GM23338 (cell line): Measurements from ENCODE around the gene EPHB2. TPM values are rescaled to one million over a fixed set of nuclear protein-coding genes. Genes with fewer than 3 reads are reported as not detected.

Source experiments
- ATAC-seq: fragments of 200-7000 bp; cut with Tn5 transposase; 3 replicates; pipeline ENCODE4 v1.9.1; 2020
- DNase-seq: peaks from one replicate; pipeline ENCODE4 v3.0.0-alpha.2; 2015; ENCODE audit warnings: low spot score
- H2AFZ ChIP-seq: fragments of 200-600 bp; sonication (generic); 2 replicates; pipeline ENCODE4 v1.8.0; 2016; ENCODE audit warnings: antibody characterized with exemption, mild to moderate bottlenecking, moderate library complexity
- H3F3A ChIP-seq: fragments of 200-600 bp; sonication (generic); replicated peaks from 2 replicates; pipeline ENCODE4 v1.8.0; 2017; ENCODE audit warnings: antibody characterized with exemption, mixed run types, low read depth
- H3K27ac ChIP-seq: fragments of 200-600 bp; sonication (generic); 2 replicates; pipeline ENCODE4 v1.6.1; 2016; ENCODE audit warnings: low read depth
- H3K27me3 ChIP-seq: fragments of 200-600 bp; sonication (generic); 2 replicates; pipeline ENCODE4 v1.8.0; 2016; ENCODE audit warnings: mild to moderate bottlenecking, mixed run types, moderate library complexity; ENCODE audit not compliant: insufficient read depth
- H3K36me3 ChIP-seq: fragments of 200-600 bp; sonication (generic); 2 replicates; pipeline ENCODE4 v1.8.0; 2016; ENCODE audit warnings: mild to moderate bottlenecking; ENCODE audit not compliant: insufficient read depth
- H3K4me1 ChIP-seq: fragments of 200-600 bp; sonication (generic); 2 replicates; pipeline ENCODE4 v1.8.0; 2016; ENCODE audit warnings: mild to moderate bottlenecking, moderate library complexity; ENCODE audit not compliant: insufficient read depth
- H3K4me2 ChIP-seq: fragments of 200-600 bp; sonication (generic); 2 replicates; pipeline ENCODE4 v1.7.1; 2017; ENCODE audit warnings: mixed run types
- H3K4me3 ChIP-seq: fragments of 200-600 bp; sonication (generic); 2 replicates; pipeline ENCODE4 v1.6.1; 2016; ENCODE audit warnings: mixed run types
- H3K79me2 ChIP-seq: fragments of 200-600 bp; sonication (generic); replicated peaks from 2 replicates; pipeline ENCODE4 v1.8.0; 2017; ENCODE audit warnings: mild to moderate bottlenecking; ENCODE audit not compliant: insufficient read depth
- H3K9me2 ChIP-seq: fragments of 200-600 bp; sonication (generic); 2 replicates; pipeline ENCODE4 v1.8.0; 2017; ENCODE audit not compliant: insufficient read depth
- H4K20me1 ChIP-seq: fragments of 200-600 bp; sonication (generic); replicated peaks from 2 replicates; pipeline ENCODE4 v1.8.0; 2017; ENCODE audit warnings: mild to moderate bottlenecking; ENCODE audit not compliant: insufficient read depth
- H3K27ac Mint-ChIP-seq: 2 replicates; pipeline ENCODE4 v1.8.0; 2020; ENCODE audit warnings: inconsistent platforms, mild to moderate bottlenecking, moderate library complexity, mixed read lengths
- H3K27me3 Mint-ChIP-seq: 3 replicates; pipeline ENCODE4 v1.8.0; 2022; ENCODE audit warnings: low read depth, mild to moderate bottlenecking, moderate library complexity, mixed read lengths, inconsistent platforms; ENCODE audit not compliant: insufficient read depth, poor library complexity
- H3K36me3 Mint-ChIP-seq: 3 replicates; pipeline ENCODE4 v1.8.0; 2021; ENCODE audit warnings: low read depth, mild to moderate bottlenecking, inconsistent platforms, moderate library complexity, mixed read lengths
- H3K4me1 Mint-ChIP-seq: 3 replicates; pipeline ENCODE4 v1.8.0; 2020; ENCODE audit warnings: mild to moderate bottlenecking, inconsistent platforms, mixed read lengths
- H3K4me3 Mint-ChIP-seq: 3 replicates; pipeline ENCODE4 v1.8.0; 2021; ENCODE audit warnings: moderate library complexity, mild to moderate bottlenecking, inconsistent platforms, mixed read lengths
- H3K9me3 Mint-ChIP-seq: 3 replicates; pipeline ENCODE4 v1.8.0; 2020; ENCODE audit warnings: moderate library complexity, mild to moderate bottlenecking, inconsistent platforms, mixed read lengths
- CREB1 ChIP-seq: fragments of 250-450 bp; sonication (Bioruptor Pico); IDR thresholded peaks from 2 replicates; pipeline ENCODE4 v1.5.0; 2020; ENCODE audit warnings: low read depth, mild to moderate bottlenecking, moderate library complexity
- EZH2 ChIP-seq: fragments of 200-600 bp; sonication (generic); IDR thresholded peaks from one replicate; pipeline ENCODE4 v1.8.0; 2017; ENCODE audit warnings: antibody characterized with exemption, mild to moderate bottlenecking, low read depth; ENCODE audit not compliant: unreplicated experiment
- EZH2phosphoT487 ChIP-seq: fragments of 200-600 bp; sonication (generic); IDR thresholded peaks from one replicate; pipeline ENCODE4 v1.8.1; 2018; ENCODE audit warnings: antibody characterized with exemption; ENCODE audit not compliant: unreplicated experiment
- JUNB ChIP-seq: IDR thresholded peaks from one replicate; pipeline ENCODE4 v1.6.1; 2016; ENCODE audit warnings: antibody characterized with exemption; ENCODE audit not compliant: unreplicated experiment
- POLR2AphosphoS5 ChIP-seq: IDR thresholded peaks from 2 replicates; pipeline ENCODE4 v1.6.1; 2016; ENCODE audit warnings: antibody characterized with exemption, low read depth
- STAT1 ChIP-seq: IDR thresholded peaks from one replicate; pipeline ENCODE4 v1.6.1; 2016; ENCODE audit warnings: antibody characterized with exemption; ENCODE audit not compliant: unreplicated experiment
- ZNF114 ChIP-seq: fragments of 250-450 bp; sonication (Bioruptor Pico); IDR thresholded peaks from 2 replicates; pipeline ENCODE4 v1.5.0; 2020; ENCODE audit warnings: mild to moderate bottlenecking, moderate library complexity
- ZNF331 ChIP-seq: fragments of 250-450 bp; sonication (Bioruptor Pico); IDR thresholded peaks from 2 replicates; pipeline ENCODE4 v1.5.0; 2020; ENCODE audit warnings: low read depth, mild to moderate bottlenecking, moderate library complexity
- polyA plus RNA-seq: library from polyadenylated mRNA; unstranded; fragments of >200 nt; fragmentation: Nextera tagmentation; extraction: Ambion mirVana; gene quantifications from 2 replicates; pipeline ENCODE4 v1.2.1, GENCODE V29; 2016
- total RNA-seq: library from RNA; depleted of rRNA; stranded (reverse); fragments of >200 nt; shearing (Covaris generic); gene quantifications from 2 replicates; pipeline ENCODE4 v1.2.3, GENCODE V29; 2014
- TF ChIP-seq, protein P1 (sequence below): IDR thresholded peaks from one replicate; pipeline ENCODE4 v1.6.1; 2018; ENCODE audit warnings: antibody characterized with exemption; ENCODE audit not compliant: unreplicated experiment
- TF ChIP-seq, protein P2 (sequence below): fragments of 250-450 bp; sonication (Bioruptor Pico); IDR thresholded peaks from 2 replicates; pipeline ENCODE4 v1.5.0; 2020; ENCODE audit warnings: mild to moderate bottlenecking, moderate library complexity

Gene EPHB2
- total and polyA plus RNA-seq, 2 experiments from 2014 or later: 4.1 to 20.1 TPM

DNA sequence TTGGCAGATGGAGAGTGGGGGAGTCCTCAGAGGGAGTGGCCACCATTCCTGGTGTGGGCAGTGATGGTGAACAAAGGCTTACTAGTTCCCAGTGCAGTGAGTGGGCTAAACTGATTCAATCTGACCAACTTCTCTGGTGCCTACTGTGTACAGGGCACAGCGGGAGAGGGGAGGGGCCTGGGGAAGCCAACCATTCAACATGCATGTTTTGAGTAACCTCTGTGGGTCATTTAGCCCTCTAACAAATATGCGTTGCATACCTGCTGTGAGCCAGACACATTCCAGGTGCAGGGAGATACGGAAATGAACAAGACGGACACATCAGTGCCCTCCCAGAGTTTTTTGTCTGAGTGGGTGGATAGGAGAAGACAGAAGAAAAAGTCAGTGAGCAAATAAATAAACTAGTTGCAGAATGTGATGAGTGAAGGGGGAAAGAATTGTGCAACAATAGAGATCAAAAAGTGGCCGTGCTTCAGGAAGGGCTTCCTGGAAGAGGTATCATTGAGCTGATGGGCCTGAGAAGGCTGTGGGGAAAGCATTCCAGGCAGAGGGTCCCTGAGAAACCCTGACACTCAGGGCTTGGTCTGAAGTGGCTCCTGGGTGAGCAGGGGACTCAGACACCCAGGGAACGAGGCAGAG is 78.8 kb downstream of the EPHB2 start:
- H3K4me3 ChIP-seq: no peak overlapping the region
- Mint-ChIP-seq H3K27ac (no peak overlapping the region), H3K27me3 (peaks cover 3% of the 10 kb centered on the region), H3K36me3 (no peaks in the 10 kb centered on the region), H3K4me1 (peaks cover 38% of the 10 kb centered on the region), H3K9me3 (no peaks in the 10 kb centered on the region; the same call in 2 of the 3 replicates), H3K4me3 (no peak overlapping the region)
- TF ChIP-seq EZH2phosphoT487: no peak
- TF ChIP-seq CREB1: no peak
- TF ChIP-seq, protein P1, sequence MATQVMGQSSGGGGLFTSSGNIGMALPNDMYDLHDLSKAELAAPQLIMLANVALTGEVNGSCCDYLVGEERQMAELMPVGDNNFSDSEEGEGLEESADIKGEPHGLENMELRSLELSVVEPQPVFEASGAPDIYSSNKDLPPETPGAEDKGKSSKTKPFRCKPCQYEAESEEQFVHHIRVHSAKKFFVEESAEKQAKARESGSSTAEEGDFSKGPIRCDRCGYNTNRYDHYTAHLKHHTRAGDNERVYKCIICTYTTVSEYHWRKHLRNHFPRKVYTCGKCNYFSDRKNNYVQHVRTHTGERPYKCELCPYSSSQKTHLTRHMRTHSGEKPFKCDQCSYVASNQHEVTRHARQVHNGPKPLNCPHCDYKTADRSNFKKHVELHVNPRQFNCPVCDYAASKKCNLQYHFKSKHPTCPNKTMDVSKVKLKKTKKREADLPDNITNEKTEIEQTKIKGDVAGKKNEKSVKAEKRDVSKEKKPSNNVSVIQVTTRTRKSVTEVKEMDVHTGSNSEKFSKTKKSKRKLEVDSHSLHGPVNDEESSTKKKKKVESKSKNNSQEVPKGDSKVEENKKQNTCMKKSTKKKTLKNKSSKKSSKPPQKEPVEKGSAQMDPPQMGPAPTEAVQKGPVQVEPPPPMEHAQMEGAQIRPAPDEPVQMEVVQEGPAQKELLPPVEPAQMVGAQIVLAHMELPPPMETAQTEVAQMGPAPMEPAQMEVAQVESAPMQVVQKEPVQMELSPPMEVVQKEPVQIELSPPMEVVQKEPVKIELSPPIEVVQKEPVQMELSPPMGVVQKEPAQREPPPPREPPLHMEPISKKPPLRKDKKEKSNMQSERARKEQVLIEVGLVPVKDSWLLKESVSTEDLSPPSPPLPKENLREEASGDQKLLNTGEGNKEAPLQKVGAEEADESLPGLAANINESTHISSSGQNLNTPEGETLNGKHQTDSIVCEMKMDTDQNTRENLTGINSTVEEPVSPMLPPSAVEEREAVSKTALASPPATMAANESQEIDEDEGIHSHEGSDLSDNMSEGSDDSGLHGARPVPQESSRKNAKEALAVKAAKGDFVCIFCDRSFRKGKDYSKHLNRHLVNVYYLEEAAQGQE: no peak
- TF ChIP-seq ZNF114: no peak
- no peak for TF ChIP-seq JUNB
- TF ChIP-seq, protein P2, sequence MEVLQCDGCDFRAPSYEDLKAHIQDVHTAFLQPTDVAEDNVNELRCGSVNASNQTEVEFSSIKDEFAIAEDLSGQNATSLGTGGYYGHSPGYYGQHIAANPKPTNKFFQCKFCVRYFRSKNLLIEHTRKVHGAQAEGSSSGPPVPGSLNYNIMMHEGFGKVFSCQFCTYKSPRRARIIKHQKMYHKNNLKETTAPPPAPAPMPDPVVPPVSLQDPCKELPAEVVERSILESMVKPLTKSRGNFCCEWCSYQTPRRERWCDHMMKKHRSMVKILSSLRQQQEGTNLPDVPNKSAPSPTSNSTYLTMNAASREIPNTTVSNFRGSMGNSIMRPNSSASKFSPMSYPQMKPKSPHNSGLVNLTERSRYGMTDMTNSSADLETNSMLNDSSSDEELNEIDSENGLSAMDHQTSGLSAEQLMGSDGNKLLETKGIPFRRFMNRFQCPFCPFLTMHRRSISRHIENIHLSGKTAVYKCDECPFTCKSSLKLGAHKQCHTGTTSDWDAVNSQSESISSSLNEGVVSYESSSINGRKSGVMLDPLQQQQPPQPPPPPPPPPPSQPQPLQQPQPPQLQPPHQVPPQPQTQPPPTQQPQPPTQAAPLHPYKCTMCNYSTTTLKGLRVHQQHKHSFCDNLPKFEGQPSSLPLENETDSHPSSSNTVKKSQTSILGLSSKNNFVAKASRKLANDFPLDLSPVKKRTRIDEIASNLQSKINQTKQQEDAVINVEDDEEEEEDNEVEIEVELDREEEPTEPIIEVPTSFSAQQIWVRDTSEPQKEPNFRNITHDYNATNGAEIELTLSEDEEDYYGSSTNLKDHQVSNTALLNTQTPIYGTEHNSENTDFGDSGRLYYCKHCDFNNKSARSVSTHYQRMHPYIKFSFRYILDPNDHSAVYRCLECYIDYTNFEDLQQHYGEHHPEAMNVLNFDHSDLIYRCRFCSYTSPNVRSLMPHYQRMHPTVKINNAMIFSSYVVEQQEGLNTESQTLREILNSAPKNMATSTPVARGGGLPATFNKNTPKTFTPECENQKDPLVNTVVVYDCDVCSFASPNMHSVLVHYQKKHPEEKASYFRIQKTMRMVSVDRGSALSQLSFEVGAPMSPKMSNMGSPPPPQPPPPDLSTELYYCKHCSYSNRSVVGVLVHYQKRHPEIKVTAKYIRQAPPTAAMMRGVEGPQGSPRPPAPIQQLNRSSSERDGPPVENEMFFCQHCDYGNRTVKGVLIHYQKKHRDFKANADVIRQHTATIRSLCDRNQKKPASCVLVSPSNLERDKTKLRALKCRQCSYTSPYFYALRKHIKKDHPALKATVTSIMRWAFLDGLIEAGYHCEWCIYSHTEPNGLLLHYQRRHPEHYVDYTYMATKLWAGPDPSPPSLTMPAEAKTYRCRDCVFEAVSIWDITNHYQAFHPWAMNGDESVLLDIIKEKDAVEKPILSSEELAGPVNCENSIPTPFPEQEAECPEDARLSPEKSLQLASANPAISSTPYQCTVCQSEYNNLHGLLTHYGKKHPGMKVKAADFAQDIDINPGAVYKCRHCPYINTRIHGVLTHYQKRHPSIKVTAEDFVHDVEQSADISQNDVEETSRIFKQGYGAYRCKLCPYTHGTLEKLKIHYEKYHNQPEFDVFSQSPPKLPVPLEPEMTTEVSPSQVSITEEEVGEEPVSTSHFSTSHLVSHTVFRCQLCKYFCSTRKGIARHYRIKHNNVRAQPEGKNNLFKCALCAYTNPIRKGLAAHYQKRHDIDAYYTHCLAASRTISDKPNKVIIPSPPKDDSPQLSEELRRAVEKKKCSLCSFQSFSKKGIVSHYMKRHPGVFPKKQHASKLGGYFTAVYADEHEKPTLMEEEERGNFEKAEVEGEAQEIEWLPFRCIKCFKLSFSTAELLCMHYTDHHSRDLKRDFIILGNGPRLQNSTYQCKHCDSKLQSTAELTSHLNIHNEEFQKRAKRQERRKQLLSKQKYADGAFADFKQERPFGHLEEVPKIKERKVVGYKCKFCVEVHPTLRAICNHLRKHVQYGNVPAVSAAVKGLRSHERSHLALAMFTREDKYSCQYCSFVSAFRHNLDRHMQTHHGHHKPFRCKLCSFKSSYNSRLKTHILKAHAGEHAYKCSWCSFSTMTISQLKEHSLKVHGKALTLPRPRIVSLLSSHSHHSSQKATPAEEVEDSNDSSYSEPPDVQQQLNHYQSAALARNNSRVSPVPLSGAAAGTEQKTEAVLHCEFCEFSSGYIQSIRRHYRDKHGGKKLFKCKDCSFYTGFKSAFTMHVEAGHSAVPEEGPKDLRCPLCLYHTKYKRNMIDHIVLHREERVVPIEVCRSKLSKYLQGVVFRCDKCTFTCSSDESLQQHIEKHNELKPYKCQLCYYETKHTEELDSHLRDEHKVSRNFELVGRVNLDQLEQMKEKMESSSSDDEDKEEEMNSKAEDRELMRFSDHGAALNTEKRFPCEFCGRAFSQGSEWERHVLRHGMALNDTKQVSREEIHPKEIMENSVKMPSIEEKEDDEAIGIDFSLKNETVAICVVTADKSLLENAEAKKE (CRISPR knock-in tag): no peak
- no peak for TF ChIP-seq EZH2
- TF ChIP-seq ZNF331 (CRISPR knock-in tag): no peak
- no peak for TF ChIP-seq POLR2AphosphoS5
- TF ChIP-seq STAT1: no peak
- H3K9me2 ChIP-seq: no peaks in the 10 kb centered on the region
- no peak overlapping the region for H3K27ac ChIP-seq
- H3K4me2 ChIP-seq: no peak overlapping the region
- no peak overlapping the region for H2AFZ ChIP-seq
- no peaks in the 10 kb centered on the region for H3K36me3 ChIP-seq
- H4K20me1 ChIP-seq: no peaks in the 10 kb centered on the region
- no peaks in the 10 kb centered on the region for H3K27me3 ChIP-seq
- ATAC-seq (no peak), DNase-seq (no peak)
- H3K79me2 ChIP-seq: no peaks in the 10 kb centered on the region
- no peaks in the 10 kb centered on the region for H3F3A ChIP-seq
- H3K4me1 ChIP-seq: peaks cover 3% of the 10 kb centered on the region
